H1 (cell line): ENCODE measurements around the gene CACNA2D4.
"Not testable (repeated sequence)": the region's sequence is repeated elsewhere in the genome, so short reads cannot be mapped to it uniquely, and the experiment has no call there.

Source experiments
- ASH2L ChIP-seq: fragments of 200-600, 300-600 bp; sonication (generic); IDR thresholded peaks from one replicate; pipeline ENCODE4 v1.7.1; 2017; ENCODE audit warnings: low read length
- CREB1 ChIP-seq: IDR thresholded peaks from 2 replicates; pipeline ENCODE4 v1.6.1; 2012; ENCODE audit warnings: inconsistent platforms
- CTCF ChIP-seq, 3 experiments: IDR thresholded peaks; 1 replicate in 2 of 3; 2 replicates in 1 of 3; pipeline versions ENCODE4 v1.5.1 to v1.6.1; 2011; ENCODE audit warnings: low read length in 3 of 3, mild to moderate bottlenecking in 3 of 3, inconsistent platforms in 2 of 3, low read depth in 1 of 3, moderate library complexity in 1 of 3; ENCODE audit not compliant: insufficient read depth in 1 of 3; ENCODE audit errors: control extremely low read depth in 1 of 3
- EZH2 ChIP-seq: fragments of 200-600 bp; sonication (generic); IDR thresholded peaks from 2 replicates; pipeline ENCODE4 v1.7.1; 2012; ENCODE audit warnings: low read depth, mild to moderate bottlenecking, moderate library complexity, low read length, inconsistent platforms; ENCODE audit not compliant: severe bottlenecking
- GABPA ChIP-seq: IDR thresholded peaks from 2 replicates; pipeline ENCODE4 v1.6.1; 2011; ENCODE audit warnings: mild to moderate bottlenecking, low read length, moderate library complexity, borderline replicate concordance; ENCODE audit not compliant: insufficient read depth
- KDM1A ChIP-seq: fragments of 200-600, 300-600 bp; sonication (generic); IDR thresholded peaks from 2 replicates; pipeline ENCODE4 v1.7.1; 2016; ENCODE audit warnings: mild to moderate bottlenecking, low read length, borderline replicate concordance
- SIN3A ChIP-seq, 2 experiments: IDR thresholded peaks in 1 of 2; conservative IDR thresholded peaks in 1 of 2; 2 replicates each; pipeline ENCODE4 v1.6.1; 2011 to 2012; ENCODE audit warnings: low read length in 2 of 2, improper control_type of control experiment in 1 of 2, low read depth in 1 of 2, mild to moderate bottlenecking in 1 of 2
- SP1 ChIP-seq: IDR thresholded peaks from 2 replicates; pipeline ENCODE4 v1.6.1; 2011; ENCODE audit warnings: low read depth, low read length
- TBP ChIP-seq: IDR thresholded peaks from 2 replicates; pipeline ENCODE4 v1.6.1; 2011; ENCODE audit warnings: low read depth, low read length, improper control_type of control experiment
- ZNF274 ChIP-seq: IDR thresholded peaks from 2 replicates; pipeline ENCODE4 v1.7.0; 2012; ENCODE audit warnings: low read length, borderline replicate concordance; ENCODE audit errors: extremely low read depth

- not testable (repeated sequence) for TF ChIP-seq ZNF274; ASH2L; SIN3A (conservative IDR thresholded peaks at IDR 0.05 in 1 of 2, IDR thresholded peaks at IDR 0.05 in 1 of 2; ENCODE audit: low read depth in 1 of 2, low read length in 2 of 2); TBP; EZH2; KDM1A; GABPA; CREB1; SP1; CTCF (IDR thresholded peaks at IDR 0.05; ENCODE audit: control extremely low read depth in 1 of 3, insufficient read depth in 1 of 3, low read depth in 1 of 3, low read length in 3 of 3)
Measured at GRCh38 chr12:1945502-1945901, 27.1 kb upstream of the CACNA2D4 start.
